Measurements from ENCODE around the gene SLC25A51.
A peak's percentile ranks its signal among the peaks of the same experiment; 100 is the strongest.

The SLC25A51 gene

DNA sequence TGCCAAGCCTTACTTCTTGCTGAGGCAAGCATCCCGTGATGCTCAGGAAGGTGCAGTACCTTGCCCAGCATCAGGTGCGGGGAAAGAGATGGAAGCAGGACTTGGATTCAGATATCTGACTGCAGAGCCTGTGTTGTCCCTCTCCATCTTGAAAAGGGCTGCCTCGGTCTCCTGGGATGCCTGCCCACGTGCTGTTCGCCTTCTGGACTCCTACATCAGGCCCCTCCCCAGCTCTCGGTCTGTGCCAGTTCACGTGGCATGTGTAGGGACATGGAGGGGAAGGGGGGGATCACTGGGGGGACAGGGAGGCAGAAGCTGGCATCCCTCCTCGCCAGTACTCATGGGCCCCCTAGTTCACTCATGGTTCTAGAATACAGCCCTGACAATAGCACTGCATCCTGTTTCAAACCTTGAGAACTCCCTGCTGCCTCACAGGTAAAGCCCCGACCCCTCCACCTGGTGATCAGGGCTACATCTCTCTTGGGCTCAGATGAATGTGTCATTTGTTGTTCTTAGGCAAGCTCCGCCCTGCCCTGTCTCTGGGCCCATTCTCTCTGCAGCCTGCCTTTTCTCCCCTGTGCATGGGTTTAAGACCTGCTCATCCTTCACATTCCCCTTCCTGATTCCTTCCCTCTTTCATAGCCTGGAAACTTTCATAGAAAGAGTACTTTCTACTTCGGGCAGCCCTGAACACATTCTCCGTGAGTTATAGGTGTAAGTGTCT lies 38.9 kb upstream of the SLC25A51 start:
- Mint-ChIP-seq H3K27me3 (no peaks in the 10 kb centered on the region), H3K4me3 (no peak overlapping the region), H3K4me1 (no peaks in the 10 kb centered on the region), H3K9me3 (no peaks in the 10 kb centered on the region), H3K27ac (no peak overlapping the region)
- DNase-seq (no peak), ATAC-seq (no peak)

DNA sequence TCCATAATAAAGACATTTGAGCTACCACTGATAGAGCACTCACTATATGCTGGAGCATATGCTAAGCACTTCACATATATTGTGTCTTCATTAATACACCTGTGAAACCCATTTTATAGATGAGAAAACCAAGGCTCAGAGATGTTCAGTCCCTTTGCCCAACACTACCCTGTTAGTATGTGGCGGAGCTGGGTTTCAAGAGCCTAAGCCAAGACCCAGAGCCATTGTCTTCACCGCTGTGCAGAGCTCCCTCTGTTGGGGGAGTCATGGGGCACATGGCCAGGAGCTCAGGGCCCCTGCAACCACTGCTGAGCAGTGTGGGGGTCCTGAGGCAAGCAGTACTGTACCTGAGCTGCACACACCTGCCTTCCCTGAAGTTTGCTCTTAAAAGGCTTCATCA lies 37.3 kb upstream of the SLC25A51 start:
- Mint-ChIP-seq H3K4me3 (no peak overlapping the region), H3K27me3 (no peaks in the 10 kb centered on the region), H3K4me1 (no peaks in the 10 kb centered on the region), H3K27ac (no peak overlapping the region), H3K9me3 (no peaks in the 10 kb centered on the region)
- ATAC-seq (no peak), DNase-seq (no peak)

DNA sequence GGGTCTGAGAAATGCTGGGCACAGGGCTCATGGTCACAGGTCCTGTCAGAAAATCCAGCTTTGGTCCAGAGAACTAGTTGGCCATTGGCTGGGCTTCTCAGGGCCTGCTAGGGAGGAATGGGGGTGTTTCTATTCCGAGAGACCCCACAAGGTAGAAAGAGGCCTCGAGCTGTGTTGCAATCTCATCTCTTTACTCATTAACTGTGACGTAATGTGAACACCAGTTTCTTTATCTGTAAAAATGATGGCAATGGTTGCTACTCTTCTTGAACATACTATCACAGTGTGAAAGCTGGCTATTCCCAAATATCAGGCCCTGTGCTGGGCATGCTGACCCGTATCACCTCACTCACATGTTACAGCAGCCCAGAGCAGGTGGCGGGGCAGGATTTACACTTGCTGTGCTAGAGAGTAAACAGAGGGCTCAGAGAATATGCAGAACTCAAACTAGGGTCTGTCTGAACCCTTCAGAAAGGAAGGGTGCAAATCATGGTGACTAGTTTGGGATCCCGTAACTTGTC lies 35.7 kb upstream of the SLC25A51 start:
- no peaks in the 10 kb centered on the region for H3K4me1 Mint-ChIP-seq
- H3K27me3 Mint-ChIP-seq: no peaks in the 10 kb centered on the region
- ATAC-seq (no peak), DNase-seq (no peak)
- H3K9me3 Mint-ChIP-seq: no peaks in the 10 kb centered on the region
- no peak overlapping the region for H3K4me3 Mint-ChIP-seq
- H3K27ac Mint-ChIP-seq: peak overlapping the region in 1 of 2 donors; percentile 14

DNA sequence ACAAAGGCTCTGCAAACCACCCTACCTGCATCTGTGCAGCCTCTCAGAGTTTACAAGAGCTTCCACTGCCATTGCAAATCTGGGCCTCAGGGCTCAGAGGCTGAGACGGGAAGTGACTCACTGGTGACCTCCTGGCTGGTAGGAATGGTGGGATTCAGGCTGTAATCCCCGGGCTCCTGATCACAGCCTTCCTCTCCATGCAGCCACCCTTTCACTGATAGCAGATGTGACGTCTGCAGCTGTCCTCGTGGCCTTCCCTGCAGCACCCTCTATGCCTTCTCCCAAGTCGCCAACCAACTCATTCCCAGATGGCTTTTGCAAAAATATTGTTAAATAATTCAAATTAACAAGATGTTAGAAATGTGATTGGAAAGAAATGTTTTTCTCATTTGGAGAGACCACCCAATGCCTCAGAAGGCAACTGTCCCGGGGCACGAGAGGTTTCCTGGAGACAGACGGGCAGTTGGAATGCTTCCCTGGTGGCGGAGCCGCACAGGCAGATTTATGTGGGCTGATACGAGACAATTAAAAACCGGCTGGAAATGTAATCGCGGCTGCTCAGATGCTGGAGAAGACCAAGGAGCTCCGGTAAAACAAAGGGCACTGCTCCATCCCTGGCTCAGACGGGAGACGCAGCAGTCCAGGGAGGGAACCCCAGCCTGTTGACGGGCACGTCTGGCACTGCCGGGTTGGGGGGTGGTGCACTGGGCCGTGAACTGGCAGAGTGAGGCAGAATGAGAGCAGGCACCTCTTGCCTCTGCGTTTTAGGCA lies 34.4 kb upstream of the SLC25A51 start:
- no peak for ATAC-seq
- no peaks in the 10 kb centered on the region for H3K9me3 Mint-ChIP-seq
- H3K4me3 Mint-ChIP-seq: no peak overlapping the region
- no peaks in the 10 kb centered on the region for H3K4me1 Mint-ChIP-seq
- no peaks in the 10 kb centered on the region for H3K27me3 Mint-ChIP-seq
- H3K27ac Mint-ChIP-seq: no peak overlapping the region
- no peak for DNase-seq

DNA sequence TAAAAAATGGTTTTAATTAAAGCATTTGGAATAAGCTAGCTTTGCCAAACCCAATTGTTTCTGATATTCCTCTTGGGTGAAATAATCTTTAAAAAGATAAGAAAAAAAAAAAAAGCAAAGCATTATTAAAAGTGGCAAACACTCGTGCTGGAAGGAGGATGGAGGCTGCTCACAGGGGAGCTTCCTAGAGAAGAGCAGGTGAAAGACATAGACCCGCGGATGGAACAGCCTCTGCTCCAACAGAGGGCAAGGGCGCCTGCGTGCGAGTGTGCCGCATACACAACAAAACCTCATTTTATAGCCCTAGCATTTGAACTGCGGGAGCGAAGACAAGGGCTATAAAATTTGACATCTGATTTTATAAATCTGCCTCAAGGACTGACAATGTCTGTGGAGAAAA lies 33.4 kb upstream of the SLC25A51 start:
- Mint-ChIP-seq H3K4me1 (no peaks in the 10 kb centered on the region), H3K27ac (no peak overlapping the region), H3K4me3 (no peak overlapping the region), H3K27me3 (no peaks in the 10 kb centered on the region), H3K9me3 (no peaks in the 10 kb centered on the region)
- ATAC-seq: no peak
- no peak for DNase-seq

DNA sequence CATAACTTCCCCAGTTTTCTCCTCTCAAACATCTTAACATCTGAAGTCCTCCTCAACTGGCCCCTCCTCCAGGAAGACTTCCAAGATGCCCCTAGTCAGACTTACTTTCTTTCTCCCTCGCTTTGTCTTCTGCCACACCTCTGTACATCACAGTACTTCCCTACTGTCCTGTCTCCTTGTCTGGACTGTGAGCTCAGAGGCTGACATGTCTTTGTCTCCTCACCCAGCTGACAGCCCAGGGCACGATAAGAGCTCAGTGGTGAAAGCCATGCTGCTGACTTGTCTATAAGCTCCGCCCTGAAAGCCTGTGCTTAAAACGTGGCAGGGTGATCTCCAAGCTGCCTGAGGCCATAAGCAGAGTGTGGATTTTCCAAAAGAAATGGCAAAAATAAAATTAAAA lies 33.0 kb upstream of the SLC25A51 start:
- H3K4me3 Mint-ChIP-seq: no peak overlapping the region
- H3K4me1 Mint-ChIP-seq: no peaks in the 10 kb centered on the region
- no peaks in the 10 kb centered on the region for H3K27me3 Mint-ChIP-seq
- no peaks in the 10 kb centered on the region for H3K9me3 Mint-ChIP-seq
- peak overlapping the region in 1 of 2 donors; percentile 78 for H3K27ac Mint-ChIP-seq
- no peak for ATAC-seq
- DNase-seq: no peak

DNA sequence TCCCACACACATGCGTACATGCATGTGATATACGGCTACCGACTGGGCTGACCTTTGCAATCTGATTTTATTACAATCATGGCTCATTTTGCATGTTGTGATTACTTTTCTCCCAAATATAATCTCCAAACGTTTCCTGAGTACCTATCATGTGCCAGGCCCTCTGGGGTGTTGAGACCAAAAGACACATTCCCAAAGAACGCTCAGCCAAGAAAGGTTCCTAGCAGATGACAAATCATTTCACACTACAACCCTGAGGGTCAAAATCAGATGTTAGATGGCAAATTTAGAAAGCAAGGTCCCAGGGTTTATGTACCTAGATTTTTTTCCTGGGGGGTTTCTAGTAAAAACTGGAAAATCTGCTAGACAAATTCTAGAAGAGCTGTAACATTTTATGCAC lies 32.4 kb upstream of the SLC25A51 start:
- DNase-seq: no peak
- H3K27ac Mint-ChIP-seq: no peak overlapping the region
- H3K9me3 Mint-ChIP-seq: no peaks in the 10 kb centered on the region

DNA sequence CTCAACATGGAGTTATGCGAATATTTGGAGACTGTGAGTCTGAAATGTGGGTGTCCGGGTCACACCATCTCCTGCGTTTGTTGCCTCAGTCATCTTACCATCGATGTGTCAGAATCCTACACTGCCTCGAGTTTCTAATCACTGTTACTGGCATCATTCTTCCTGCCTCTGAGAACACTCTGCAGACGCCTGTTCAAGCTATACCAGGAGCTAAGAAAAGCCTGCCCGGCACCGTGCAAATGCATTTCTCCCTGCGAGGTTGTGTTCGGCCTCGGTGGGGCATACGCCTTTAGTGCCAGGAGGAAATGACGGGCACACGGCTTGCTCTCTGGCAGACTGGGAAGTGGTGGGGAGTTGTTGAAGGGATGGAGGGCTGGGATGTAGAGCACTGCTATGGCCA lies 31.2 kb upstream of the SLC25A51 start:
- Mint-ChIP-seq H3K27ac (no peak overlapping the region), H3K4me3 (no peak overlapping the region), H3K4me1 (no peaks in the 10 kb centered on the region), H3K9me3 (no peaks in the 10 kb centered on the region), H3K27me3 (no peaks in the 10 kb centered on the region)
- ATAC-seq (no peak), DNase-seq (no peak)

More for the DNA sequence above, 32.4 kb upstream of the SLC25A51 start:
- no peak for ATAC-seq
- H3K27me3 Mint-ChIP-seq: no peaks in the 10 kb centered on the region
- H3K4me1 Mint-ChIP-seq: no peaks in the 10 kb centered on the region
- H3K4me3 Mint-ChIP-seq: no peak overlapping the region

DNA sequence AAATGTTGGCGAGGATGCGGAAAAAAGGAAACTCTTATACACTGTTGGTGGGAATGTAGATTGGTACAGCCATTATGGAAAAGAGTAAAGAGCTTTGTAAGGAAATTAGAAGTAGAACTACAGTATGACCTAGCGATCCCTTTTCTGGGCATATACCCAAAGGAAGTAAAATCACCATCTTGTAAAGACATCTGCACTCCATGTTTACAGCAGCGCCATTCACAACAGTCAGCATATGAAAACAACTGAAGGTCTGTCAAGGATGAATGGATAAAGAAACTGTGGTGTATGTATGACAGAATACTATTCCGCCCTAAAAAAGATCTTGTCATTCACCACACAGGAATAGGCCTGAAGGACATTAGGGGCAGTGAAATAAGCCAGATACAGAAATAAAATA lies 27.7 kb upstream of the SLC25A51 start:
- H3K9me3 Mint-ChIP-seq: no peaks in the 10 kb centered on the region
- no peak overlapping the region for H3K4me3 Mint-ChIP-seq
- H3K4me1 Mint-ChIP-seq: no peaks in the 10 kb centered on the region
- H3K27me3 Mint-ChIP-seq: no peaks in the 10 kb centered on the region
- no peak for ATAC-seq
- DNase-seq: no peak
- no peak overlapping the region for H3K27ac Mint-ChIP-seq

DNA sequence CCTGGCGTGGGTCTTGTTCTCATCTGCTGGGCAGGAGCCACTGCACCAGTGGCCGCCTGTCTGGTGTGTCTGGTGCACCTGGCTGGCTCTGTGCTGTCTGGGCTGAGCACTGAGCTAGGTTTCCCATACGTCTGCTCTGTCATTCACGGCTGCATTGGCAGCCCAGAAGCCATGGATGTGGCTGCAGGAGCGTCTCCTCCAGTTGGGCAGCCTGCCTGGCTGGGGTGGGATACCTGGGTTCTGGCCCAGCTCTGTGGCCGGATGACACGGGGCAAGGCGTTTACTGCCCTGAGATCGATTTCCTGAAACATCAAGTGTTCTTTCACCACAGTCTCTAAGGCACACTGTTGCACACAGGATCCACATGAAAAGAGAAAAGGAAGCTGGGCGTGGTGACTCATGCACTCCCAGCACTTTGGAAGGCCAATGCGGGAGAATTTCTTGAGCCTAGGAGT lies 25.5 kb upstream of the SLC25A51 start:
- H3K9me3 Mint-ChIP-seq: no peaks in the 10 kb centered on the region
- ATAC-seq: no peak
- H3K27me3 Mint-ChIP-seq: no peaks in the 10 kb centered on the region
- H3K4me1 Mint-ChIP-seq: peaks cover 8% of the 10 kb centered on the region
- H3K4me3 Mint-ChIP-seq: no peak overlapping the region
- DNase-seq: no peak
- peak overlapping the region; percentile 12 to 30 for H3K27ac Mint-ChIP-seq

DNA sequence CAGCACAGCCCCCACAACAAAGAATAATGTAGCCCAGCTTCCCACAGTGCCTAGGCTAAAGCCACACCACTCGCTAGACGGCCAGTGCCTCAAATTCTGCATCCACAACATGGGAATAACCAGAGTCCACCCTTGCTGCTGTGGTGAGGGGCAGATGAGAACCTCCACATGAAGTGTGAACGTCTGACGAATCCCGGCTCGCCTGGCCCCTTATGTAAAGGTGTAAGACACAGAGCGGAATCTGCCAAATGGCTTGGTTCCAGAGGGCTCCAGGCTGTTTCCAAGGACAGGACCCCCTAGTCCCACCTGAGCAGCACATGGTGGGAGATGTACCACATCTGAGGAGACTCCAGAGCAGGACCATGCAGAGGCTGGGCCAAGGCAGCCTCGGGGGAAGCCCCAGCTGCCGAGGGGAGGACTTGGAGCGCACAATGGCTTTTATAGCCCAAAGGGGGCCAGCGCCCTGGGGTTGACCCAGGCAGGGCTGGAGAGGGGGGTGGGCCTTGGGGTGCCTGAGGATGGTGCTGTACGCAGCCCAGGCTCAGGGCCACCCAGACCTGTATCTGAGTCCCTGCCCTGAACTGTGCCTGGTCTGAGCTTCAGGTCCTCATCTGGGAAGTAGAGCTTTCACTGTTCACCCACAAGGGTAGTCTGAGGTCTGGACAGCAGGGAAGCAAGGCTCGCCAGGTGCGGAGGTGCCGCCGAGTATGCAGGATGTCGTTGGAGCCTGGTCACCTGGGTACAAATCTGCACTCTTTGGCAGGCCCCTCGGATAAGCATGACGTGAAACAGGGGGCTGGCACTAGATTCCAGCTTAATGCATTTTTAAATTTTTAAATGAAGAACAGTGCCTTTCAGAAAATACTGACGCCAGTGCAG lies 24.9 kb upstream of the SLC25A51 start:
- ATAC-seq (peak; percentile 26), DNase-seq (no peak)
- H3K27me3 Mint-ChIP-seq: no peaks in the 10 kb centered on the region
- H3K9me3 Mint-ChIP-seq: no peaks in the 10 kb centered on the region
- H3K27ac Mint-ChIP-seq: no peak overlapping the region
- H3K4me3 Mint-ChIP-seq: no peak overlapping the region
- H3K4me1 Mint-ChIP-seq: peaks cover 8% of the 10 kb centered on the region

DNA sequence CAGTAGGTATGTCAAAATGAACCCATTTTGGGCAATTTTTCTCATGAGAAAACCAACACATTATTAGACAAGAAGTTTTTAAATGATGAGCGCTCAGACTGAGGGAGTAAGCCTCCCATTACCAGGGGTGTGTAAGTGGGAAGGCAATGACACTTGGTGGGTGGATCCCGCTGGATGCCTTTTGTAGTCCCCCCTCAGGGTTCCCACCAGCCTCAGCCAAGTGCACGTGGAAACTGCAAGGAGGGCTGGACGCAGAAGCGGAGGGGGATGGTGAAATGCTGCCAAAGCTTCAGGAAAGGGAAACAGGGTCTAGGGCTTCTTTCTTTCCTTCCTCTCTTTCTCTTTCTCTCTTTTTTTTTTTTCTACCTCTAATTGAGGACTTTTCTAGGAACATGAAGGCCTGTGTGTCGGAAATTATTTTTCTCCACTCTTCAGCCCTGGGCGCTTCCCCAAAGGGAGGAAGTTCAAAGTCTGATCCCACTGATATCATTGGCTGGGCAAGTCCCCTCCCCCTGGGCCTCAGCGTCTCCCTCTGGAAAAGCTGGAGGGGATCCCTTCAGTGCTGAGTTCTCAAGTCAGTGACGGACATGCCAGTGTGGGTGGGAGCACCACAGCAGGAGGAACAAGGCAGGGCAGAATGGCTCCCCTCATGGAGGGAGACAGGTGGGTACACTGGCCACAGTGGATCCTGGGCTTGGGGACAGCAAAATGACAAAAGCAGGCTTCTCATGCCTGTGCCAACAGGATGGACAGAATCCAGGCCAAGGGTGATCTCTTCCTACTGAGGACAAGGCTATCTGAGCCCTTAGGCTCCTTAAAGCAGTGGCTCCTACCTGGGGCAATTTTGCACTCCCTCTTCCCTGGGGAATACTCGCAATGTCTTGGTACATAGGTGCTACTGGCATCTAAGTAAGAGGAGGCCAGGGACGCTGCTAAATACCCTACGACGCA lies 23.9 kb upstream of the SLC25A51 start:
- no peaks in the 10 kb centered on the region for H3K27me3 Mint-ChIP-seq
- no peak overlapping the region for H3K4me3 Mint-ChIP-seq
- ATAC-seq (no peak), DNase-seq (no peak)
- no peak overlapping the region for H3K27ac Mint-ChIP-seq
- H3K9me3 Mint-ChIP-seq: no peaks in the 10 kb centered on the region
- H3K4me1 Mint-ChIP-seq: peaks cover 8% of the 10 kb centered on the region

DNA sequence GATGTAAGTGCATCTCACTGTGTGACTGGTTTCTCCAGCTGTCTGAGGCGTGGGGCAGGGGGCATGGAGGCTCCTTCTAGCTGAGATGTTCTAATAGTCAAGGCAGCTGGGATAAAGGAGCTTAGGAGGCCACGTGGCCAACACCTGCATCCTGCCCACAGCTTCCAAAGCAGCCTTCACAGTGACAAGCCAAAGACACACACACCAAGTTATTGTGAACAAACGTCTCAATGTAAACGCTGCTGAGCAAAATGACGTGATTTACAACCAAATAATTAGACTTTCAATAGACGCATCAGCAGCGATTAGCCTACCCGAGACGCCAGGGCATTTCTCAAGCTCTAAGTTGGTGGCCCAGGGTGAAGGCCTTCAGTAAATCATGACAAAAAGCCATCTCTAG lies 23.2 kb upstream of the SLC25A51 start:
- DNase-seq (no peak), ATAC-seq (no peak)
- peaks cover 8% of the 10 kb centered on the region for H3K4me1 Mint-ChIP-seq
- H3K9me3 Mint-ChIP-seq: no peaks in the 10 kb centered on the region
- H3K4me3 Mint-ChIP-seq: no peak overlapping the region
- no peaks in the 10 kb centered on the region for H3K27me3 Mint-ChIP-seq
- H3K27ac Mint-ChIP-seq: no peak overlapping the region

DNA sequence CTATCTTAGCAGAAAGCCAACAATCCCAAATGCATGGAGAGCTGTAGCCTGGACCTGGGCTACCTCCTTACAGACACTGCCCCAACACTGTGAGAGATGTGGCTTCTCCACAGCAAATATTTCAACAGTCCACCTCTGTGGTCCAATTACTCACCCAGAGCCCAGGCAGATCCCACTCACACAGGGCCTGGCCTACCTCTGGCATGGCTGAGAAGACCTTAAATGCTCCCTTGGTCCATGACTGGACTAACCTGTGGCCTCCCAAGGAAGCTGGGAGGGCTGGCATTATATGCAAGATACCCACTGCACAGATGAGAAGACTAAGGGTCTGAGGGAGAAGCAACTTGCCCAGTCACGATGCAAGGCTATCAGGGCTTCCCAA lies 22.8 kb upstream of the SLC25A51 start:
- Mint-ChIP-seq H3K27ac (no peak overlapping the region), H3K4me3 (no peak overlapping the region), H3K27me3 (no peaks in the 10 kb centered on the region), H3K9me3 (no peaks in the 10 kb centered on the region), H3K4me1 (peaks cover 8% of the 10 kb centered on the region)
- ATAC-seq (no peak), DNase-seq (no peak)

Data from stimulated activated naive CD8-positive, alpha-beta T cell treated with anti-CD3 and anti-CD28 coated beads, Interleukin-15, amount 100 ng/mL, for 72 hours (primary cell).